Breast epithelium (tissue), 3 donors: Measurements from ENCODE around the gene SPON1.

Experiments used
- POLR2A ChIP-seq: fragments of 450-650 bp; IDR thresholded peaks from one replicate; pipeline ENCODE4 v1.6.1; 2016; ENCODE audit warnings: antibody characterized with exemption, mild to moderate bottlenecking, moderate library complexity
- TF ChIP-seq, protein P1 (sequence below), 3 donors: fragments of 450-650 bp; IDR thresholded peaks; one replicate each; pipeline ENCODE4 v1.5.1; 2016 to 2017; ENCODE audit warnings: antibody characterized with exemption in 3 of 3, mild to moderate bottlenecking in 3 of 3, moderate library complexity in 3 of 3

DNA sequence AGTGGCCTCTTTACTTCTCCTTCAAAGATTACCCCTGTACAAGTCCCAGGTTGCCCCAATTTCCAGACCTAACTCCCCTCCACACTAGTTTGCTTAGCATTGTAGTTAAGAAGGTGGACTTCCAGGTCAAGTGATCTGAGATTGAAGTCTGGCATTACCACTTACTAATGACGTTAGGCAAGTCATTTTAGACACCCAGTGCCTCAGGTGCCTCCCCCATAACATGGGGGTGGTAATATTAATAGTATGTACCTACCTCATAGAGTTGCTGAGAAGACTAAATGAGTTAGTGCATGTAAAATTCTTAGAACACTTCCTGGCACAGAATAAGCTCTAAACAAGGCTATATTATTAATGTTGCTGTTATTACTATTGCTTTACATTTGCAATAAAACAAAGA, 93.4 kb downstream of the SPON1 start:
- no peak for TF ChIP-seq POLR2A
- TF ChIP-seq, protein P1, sequence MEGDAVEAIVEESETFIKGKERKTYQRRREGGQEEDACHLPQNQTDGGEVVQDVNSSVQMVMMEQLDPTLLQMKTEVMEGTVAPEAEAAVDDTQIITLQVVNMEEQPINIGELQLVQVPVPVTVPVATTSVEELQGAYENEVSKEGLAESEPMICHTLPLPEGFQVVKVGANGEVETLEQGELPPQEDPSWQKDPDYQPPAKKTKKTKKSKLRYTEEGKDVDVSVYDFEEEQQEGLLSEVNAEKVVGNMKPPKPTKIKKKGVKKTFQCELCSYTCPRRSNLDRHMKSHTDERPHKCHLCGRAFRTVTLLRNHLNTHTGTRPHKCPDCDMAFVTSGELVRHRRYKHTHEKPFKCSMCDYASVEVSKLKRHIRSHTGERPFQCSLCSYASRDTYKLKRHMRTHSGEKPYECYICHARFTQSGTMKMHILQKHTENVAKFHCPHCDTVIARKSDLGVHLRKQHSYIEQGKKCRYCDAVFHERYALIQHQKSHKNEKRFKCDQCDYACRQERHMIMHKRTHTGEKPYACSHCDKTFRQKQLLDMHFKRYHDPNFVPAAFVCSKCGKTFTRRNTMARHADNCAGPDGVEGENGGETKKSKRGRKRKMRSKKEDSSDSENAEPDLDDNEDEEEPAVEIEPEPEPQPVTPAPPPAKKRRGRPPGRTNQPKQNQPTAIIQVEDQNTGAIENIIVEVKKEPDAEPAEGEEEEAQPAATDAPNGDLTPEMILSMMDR (IDR thresholded peaks at IDR 0.05): no peak
